Activated CD8-positive, alpha-beta memory T cell treated with anti-CD3 and anti-CD28 coated beads, Interleukin-2, amount 50 U/mL, for 1 hour (primary cell): ENCODE measurements around the gene AGFG2.

Experiments used
- DNase-seq: peaks from one replicate; pipeline ENCODE4 v3.0.0-alpha.2; 2020; ENCODE audit errors: extremely low read depth

AGFG2 gene

DNA sequence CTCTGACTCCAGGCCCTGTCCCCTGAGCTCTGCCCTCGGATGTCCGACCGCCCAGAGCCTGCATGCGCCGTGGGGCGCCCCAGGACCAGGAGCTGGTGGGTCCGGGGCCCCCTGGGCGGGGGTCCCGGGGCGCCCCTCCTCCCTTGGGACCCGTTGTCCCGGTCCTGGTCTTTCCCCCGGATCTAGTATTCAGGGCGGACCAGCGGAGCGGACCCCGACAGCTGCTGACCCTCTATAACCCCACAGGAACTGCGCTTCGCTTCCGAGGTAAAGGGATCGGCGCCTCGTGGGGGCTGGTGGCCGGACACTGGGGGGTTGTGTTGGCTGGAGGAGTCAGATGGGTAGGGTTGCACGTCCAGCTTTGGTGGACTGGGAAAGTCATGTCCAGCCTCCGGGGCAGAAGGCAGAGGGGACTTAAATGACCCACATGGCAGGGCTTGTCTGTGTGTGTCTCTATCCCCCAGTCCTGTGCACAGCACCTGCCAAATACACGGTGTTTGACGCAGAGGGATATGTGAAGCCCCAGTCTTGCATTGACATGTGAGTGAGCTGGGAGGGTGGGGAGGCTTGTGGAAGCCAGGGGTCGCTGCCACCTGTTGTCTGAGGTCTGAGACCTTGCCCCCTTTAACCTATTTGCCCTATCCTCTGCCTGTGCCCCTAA, 73.9 kb downstream of the AGFG2 start:
- no peak for DNase-seq

DNA sequence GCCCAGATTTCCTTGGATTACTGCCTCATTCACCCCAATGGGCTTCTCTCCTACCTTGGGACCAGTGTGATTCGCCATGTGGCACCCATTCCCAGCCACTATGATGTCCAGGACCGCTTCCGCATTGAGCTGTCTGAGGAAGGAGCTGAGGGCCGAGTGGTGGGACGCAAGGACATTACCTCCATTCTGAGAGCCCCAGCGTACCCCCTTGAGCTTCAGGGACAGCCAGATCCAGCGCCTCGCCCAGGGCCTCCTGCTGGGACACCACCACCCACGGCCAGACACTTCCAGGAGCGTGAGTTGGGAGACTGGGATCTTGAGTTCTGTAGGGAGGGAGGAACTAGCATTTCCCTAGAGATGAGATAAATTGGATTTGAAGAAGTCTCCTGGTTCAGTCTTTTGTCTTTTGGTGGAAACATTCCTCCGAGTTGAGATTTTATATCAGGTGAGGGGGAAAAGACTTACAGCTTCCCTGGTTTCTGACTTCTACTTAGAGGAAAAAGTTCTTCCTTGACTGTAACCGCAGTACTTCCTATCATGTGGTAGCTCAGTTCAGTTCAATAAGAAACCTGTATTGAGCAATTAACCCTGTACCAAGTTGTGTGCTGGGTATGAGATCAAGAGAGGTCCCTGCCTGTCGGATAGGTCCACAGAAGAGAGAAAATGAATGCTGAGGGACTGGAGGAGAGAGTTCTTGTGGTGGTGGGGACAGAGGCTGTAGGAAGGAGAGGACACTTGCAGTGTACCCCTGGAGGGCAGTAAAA, 74.6 kb downstream of the AGFG2 start:
- no peak for DNase-seq

DNA sequence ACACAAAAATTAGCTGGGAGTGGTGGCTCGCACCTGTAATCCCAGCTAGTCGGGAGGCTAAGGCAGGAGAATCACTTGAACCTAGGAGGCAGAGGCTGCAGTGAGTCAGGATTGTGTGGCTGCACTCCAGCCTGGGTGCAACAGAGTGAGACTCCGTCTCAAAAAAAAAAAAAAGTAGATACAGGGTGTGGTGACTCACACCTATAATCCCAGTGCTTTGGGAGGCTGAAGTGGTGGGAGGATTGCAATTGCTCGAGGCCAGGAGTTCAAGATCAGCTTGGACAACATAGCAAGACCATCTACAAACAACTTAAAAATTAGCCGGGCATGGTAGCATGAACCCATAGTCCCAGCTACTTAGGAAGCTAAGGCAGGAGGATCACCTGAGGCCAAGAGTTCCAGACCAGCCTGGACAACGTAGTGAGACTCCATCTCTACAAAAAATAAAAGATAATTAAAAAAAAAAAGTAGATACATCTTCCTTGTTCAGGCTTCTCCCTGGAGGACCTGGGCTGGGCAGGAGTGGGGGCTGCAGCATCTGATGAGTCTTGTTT, 75.4 kb downstream of the AGFG2 start:
- no peak for DNase-seq
